ENCODE results near the gene TULP4. TPM values are rescaled to one million over a fixed set of nuclear protein-coding genes. Genes with fewer than 3 reads are reported as not detected.

Gene TULP4
- total RNA-seq, 1 donor from 2014 or later: 100 TPM

GRCh38 chr6:158557927-158558326, 245.7 kb downstream of the TULP4 start:
- Mint-ChIP-seq H3K27me3 (ENCODE audit: unreplicated experiment) (no peaks in the 10 kb centered on the region), H3K27ac (ENCODE audit: unreplicated experiment) (no peak overlapping the region), H3K36me3 (ENCODE audit: unreplicated experiment) (no peaks in the 10 kb centered on the region), H3K9me3 (ENCODE audit: unreplicated experiment) (no peaks in the 10 kb centered on the region), H3K4me3 (ENCODE audit: unreplicated experiment) (no peak overlapping the region), H3K4me1 (ENCODE audit: unreplicated experiment) (peaks cover 29% of the 10 kb centered on the region)
- DNase-seq (ENCODE audit: extremely low spot score, unreplicated experiment): no peak
- TF ChIP-seq CTCF (IDR thresholded peaks at IDR 0.05): no peak

GRCh38 chr6:158558415-158559306, 246.4 kb downstream of the TULP4 start:
- DNase-seq (ENCODE audit: extremely low spot score, unreplicated experiment): no peak
- TF ChIP-seq CTCF (IDR thresholded peaks at IDR 0.05): no peak
- Mint-ChIP-seq H3K9me3 (ENCODE audit: unreplicated experiment) (no peaks in the 10 kb centered on the region), H3K27ac (ENCODE audit: unreplicated experiment) (peak overlapping the region; percentile 47), H3K36me3 (ENCODE audit: unreplicated experiment) (no peaks in the 10 kb centered on the region), H3K4me3 (ENCODE audit: unreplicated experiment) (peak overlapping the region; percentile 59), H3K27me3 (ENCODE audit: unreplicated experiment) (no peaks in the 10 kb centered on the region), H3K4me1 (ENCODE audit: unreplicated experiment) (peaks cover 29% of the 10 kb centered on the region)

DNA sequence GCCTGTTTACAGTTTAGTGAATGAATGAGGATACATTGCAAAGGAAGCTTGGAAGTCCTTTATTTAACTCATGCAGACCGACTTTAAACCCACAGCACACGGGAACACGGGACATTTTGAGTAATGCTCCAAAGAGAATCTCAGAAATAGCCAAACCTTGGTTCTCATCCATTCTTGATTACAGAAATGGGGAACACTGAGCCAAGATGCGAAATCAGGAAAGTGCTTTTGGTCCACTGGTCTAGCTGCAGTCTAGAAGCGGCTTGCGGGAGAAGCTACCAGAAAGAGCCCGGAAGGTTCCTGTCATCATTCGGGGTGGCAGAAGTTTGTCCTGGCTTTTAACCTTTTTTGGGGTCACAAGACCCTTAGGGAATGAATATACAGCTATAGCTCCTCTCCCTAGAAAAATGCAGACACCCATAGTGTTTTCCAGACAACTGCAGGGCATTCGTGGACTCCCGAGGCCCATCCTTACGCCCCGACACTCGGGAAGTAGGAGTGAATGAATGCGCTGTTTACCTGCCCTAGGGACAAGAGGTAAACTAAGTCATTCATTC, 247.2 kb downstream of the TULP4 start:
- Mint-ChIP-seq H3K36me3 (ENCODE audit: unreplicated experiment) (no peaks in the 10 kb centered on the region), H3K4me1 (ENCODE audit: unreplicated experiment) (peaks cover 29% of the 10 kb centered on the region), H3K9me3 (ENCODE audit: unreplicated experiment) (no peaks in the 10 kb centered on the region), H3K27ac (ENCODE audit: unreplicated experiment) (peak overlapping the region; percentile 57), H3K4me3 (ENCODE audit: unreplicated experiment) (peak overlapping the region; percentile 59), H3K27me3 (ENCODE audit: unreplicated experiment) (no peaks in the 10 kb centered on the region)
- DNase-seq (ENCODE audit: extremely low spot score, unreplicated experiment): no peak
- no peak for TF ChIP-seq CTCF (IDR thresholded peaks at IDR 0.05)

- no peak for TF ChIP-seq CTCF (IDR thresholded peaks at IDR 0.05)
- DNase-seq (ENCODE audit: extremely low spot score, unreplicated experiment): peak; percentile 91
- Mint-ChIP-seq H3K9me3 (ENCODE audit: unreplicated experiment) (no peaks in the 10 kb centered on the region), H3K4me1 (ENCODE audit: unreplicated experiment) (peaks cover 22% of the 10 kb centered on the region), H3K27me3 (ENCODE audit: unreplicated experiment) (no peaks in the 10 kb centered on the region), H3K4me3 (ENCODE audit: unreplicated experiment) (peak within 1 kb of the TSS; percentile 93), H3K36me3 (ENCODE audit: unreplicated experiment) (no peaks in the 10 kb centered on the region), H3K27ac (ENCODE audit: unreplicated experiment) (peak within 1 kb of the TSS; percentile 93)
These were observed 247.9 kb downstream of the TULP4 start, which contains the start of gene TMEM181 for GRCh38 chr6:158559895-158560835. TSS of gene TMEM181 (plus strand) at chr6:158560091. CDS start at chr6:158560225, 134 bp downstream.

All from osteocyte (in vitro differentiated cells).